ENCODE measurements around the gene AMIGO1. TPM values are rescaled to one million over a fixed set of nuclear protein-coding genes. Genes with fewer than 3 reads are reported as not detected.

AMIGO1 gene
- total and polyA plus RNA-seq, 8 donors: 1.6 to 5.8 (median 5.0) TPM

DNA sequence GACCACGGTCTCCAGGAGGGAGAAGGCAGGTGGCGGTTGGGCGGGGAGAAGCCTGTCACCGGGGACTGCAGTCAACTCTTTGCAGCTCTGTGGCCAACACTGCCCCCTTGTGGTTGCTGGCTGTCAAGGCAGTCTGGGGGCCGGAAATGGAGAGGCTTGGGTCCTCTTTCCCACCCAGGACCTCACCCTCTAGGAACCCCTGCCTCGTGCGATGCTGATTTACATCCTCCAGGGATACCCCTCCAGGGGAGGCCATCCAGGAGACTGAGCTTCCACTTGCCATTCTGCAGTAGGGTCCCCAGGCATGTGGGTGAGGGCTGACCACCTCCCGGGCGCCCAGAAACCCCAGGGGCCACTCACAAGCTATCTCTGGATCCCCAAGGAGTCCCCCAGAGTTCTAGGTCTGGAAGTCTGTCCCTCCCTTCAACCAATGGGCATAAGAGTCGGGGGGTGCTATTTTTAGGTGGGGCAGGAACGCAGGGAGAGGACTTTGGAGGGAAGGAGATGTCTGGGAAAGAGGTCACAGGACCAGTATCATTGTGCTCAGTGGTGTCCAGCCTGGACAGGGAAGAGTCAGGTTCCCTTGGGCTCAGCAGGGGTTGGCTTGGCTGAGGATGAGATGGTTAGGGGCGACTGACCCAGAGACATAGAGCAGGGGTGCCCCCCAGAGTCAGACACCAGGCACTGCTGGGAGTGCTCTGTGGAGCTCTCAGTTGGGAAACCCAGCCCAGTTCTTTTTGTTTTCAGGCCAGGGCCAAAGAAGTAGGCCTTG lies 23.0 kb upstream of the AMIGO1 start:
- H3K4me3 ChIP-seq: peak overlapping the region in 1 of 4 donors; percentile 18
- intact Hi-C loops (cut with DNase I): loop anchor here in 2 of 3 donors (5.0 kb wide), 3 partner anchors 40 to 280 kb away; partner anchors contain the start of gene CYB561D1 (in 1 of the 2)
- ATAC-seq (peak; percentile 89 to 97 (median 92)), DNase-seq (peak; percentile 72 to 93 (median 86)), FAIRE-seq (no peak)
- no peaks in the 10 kb centered on the region for H3K9me3 ChIP-seq
- no peaks in the 10 kb centered on the region for H3K36me3 ChIP-seq
- 14 to 19% methylated on average over 12 of the region's 12 CpGs for whole genome bisulfite sequencing, 2 donors
- H3K27ac ChIP-seq: no peak overlapping the region
- TF ChIP-seq, protein P1, sequence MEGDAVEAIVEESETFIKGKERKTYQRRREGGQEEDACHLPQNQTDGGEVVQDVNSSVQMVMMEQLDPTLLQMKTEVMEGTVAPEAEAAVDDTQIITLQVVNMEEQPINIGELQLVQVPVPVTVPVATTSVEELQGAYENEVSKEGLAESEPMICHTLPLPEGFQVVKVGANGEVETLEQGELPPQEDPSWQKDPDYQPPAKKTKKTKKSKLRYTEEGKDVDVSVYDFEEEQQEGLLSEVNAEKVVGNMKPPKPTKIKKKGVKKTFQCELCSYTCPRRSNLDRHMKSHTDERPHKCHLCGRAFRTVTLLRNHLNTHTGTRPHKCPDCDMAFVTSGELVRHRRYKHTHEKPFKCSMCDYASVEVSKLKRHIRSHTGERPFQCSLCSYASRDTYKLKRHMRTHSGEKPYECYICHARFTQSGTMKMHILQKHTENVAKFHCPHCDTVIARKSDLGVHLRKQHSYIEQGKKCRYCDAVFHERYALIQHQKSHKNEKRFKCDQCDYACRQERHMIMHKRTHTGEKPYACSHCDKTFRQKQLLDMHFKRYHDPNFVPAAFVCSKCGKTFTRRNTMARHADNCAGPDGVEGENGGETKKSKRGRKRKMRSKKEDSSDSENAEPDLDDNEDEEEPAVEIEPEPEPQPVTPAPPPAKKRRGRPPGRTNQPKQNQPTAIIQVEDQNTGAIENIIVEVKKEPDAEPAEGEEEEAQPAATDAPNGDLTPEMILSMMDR (IDR thresholded peaks at IDR 0.05): peak; percentile 94 to 98 (median 96)
- peaks cover 0 to 9% (median 0%) of the 10 kb centered on the region in 3 donors for H3K4me1 ChIP-seq
- no peaks in the 10 kb centered on the region for H3K27me3 ChIP-seq

DNA sequence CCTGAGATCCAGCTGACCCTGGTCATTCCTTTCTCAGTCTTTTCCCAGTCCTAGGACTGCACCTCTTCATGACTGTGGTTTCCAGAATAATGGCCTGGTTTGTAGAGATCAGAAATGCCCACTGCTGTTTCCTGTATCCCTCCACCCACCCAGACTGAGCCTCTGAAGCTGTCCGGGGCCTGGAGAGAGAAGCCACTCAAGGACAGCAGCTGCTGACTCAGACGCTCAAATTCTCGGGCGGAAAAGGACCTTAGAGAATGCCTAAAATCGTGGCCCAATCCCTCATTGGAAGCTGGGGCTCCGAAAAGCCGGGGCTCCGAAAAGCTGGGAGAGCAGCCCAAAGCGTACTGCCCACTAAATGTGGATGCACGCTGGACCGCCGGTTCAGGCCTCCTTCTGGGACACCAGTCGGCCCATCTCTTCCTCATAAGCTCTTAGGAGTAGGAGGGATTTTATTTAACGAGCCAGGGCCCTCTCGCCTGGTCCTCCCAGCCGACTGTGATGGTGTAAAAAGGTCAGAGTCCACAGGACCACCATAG lies 22.4 kb upstream of the AMIGO1 start:
- TF ChIP-seq, protein P1 (IDR thresholded peaks at IDR 0.05): no peak
- Histone ChIP-seq H3K36me3 (no peaks in the 10 kb centered on the region), H3K9me3 (no peaks in the 10 kb centered on the region), H3K4me1 (peaks cover 0 to 9% (median 0%) of the 10 kb centered on the region in 3 donors), H3K4me3 (peak overlapping the region in 1 of 4 donors; percentile 18), H3K27ac (no peak overlapping the region), H3K27me3 (no peaks in the 10 kb centered on the region)
- intact Hi-C loops (cut with DNase I): loop anchor here in 2 of 3 donors (5.0 kb wide), 3 partner anchors 40 to 280 kb away; partner anchors contain the start of gene CYB561D1 (in 1 of the 2)
- ATAC-seq: no peak
- WGBS, 2 donors: 40 to 46% methylated on average over 16 of the region's 16 CpGs
- no peak for FAIRE-seq
- no peak for DNase-seq

DNA sequence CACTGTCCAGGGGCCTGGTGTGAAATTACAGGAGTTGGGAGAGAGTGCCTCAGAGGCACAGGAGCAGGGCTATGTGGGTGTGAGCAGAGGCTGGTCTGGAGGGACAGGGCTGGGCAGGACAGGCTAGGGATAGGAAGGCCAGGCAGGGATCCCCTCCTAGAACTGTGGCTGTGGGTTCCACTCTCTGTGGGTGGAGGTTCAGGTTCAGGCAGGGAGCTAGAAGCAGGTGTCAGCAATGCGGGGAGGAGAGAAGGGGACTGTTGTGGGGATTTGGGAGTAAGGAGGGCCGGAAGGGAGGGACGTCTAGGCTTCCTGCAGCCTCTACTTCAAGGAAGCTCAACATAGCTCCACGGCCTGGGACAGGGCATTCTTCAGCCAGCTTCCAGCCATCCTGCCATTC lies 21.9 kb upstream of the AMIGO1 start:
- peaks cover 0 to 9% (median 0%) of the 10 kb centered on the region in 3 donors for H3K4me1 ChIP-seq
- H3K4me3 ChIP-seq: no peak overlapping the region
- ATAC-seq (no peak), FAIRE-seq (no peak), DNase-seq (no peak)
- H3K9me3 ChIP-seq: no peaks in the 10 kb centered on the region
- TF ChIP-seq, protein P1 (IDR thresholded peaks at IDR 0.05): no peak
- no peaks in the 10 kb centered on the region for H3K36me3 ChIP-seq
- no peak overlapping the region for H3K27ac ChIP-seq
- no peaks in the 10 kb centered on the region for H3K27me3 ChIP-seq
- WGBS, 2 donors: 77 to 85% methylated on average over 4 of the region's 4 CpGs
- intact Hi-C loops (cut with DNase I): loop anchor here in 2 of 3 donors (5.0 kb wide), 3 partner anchors 39 to 279 kb away; partner anchors contain the start of gene CYB561D1 (in 1 of the 2)

DNA sequence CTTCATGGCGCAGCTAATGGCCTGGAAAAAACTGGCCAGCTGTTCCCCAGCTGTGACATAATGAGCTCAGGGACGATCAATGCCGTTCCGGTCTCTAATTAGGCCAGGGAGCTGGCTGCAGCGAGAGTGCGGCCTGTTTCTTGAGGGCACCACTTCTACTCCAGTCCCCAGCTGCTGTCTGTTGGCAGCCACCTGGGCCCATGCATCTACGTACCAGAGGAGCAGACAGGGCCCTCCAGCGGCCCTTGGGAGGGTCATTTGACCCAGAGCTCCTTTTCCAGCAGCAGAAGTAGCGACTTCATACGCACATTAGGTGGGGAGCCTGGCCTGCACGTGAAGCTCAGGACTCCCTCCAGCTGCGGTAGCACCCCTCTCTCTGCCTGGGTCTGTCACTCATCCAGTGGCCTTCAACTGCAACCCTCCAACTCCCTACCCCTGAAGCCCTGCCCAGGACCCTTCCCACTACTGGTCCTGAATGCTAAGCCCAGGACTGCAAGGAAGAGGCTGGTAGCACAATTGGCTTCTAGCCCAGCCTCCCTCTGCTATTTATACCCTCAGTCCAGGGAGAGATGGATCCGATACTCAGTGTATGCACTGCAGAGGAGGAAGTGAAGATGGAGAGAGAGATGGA lies 21.0 kb upstream of the AMIGO1 start:
- ATAC-seq (peak in 2 of 4 donors; percentile 8 to 32), FAIRE-seq (no peak), DNase-seq (no peak)
- H3K27me3 ChIP-seq: no peaks in the 10 kb centered on the region
- H3K36me3 ChIP-seq: no peaks in the 10 kb centered on the region
- H3K4me3 ChIP-seq: no peak overlapping the region
- no peaks in the 10 kb centered on the region for H3K9me3 ChIP-seq
- no peak overlapping the region for H3K27ac ChIP-seq
- TF ChIP-seq, protein P1 (IDR thresholded peaks at IDR 0.05): no peak
- intact Hi-C loops (cut with DNase I): loop anchor here in 2 of 3 donors (5.0 kb wide), 3 partner anchors 38 to 278 kb away; partner anchors contain the start of gene CYB561D1 (in 1 of the 2)
- 70 to 75% methylated on average over 13 of the region's 13 CpGs for WGBS, 2 donors
- peaks cover 0 to 9% (median 0%) of the 10 kb centered on the region in 3 donors for H3K4me1 ChIP-seq

Measured in pancreas (tissue), 10 donors.